GM19438 (cell line): ENCODE data around the gene LARP7.
"Not testable (repeated sequence)": the region's sequence is repeated elsewhere in the genome, so short reads cannot be mapped to it uniquely, and the experiment has no call there.

Experiments used
- ATAC-seq: cut with Tn5 transposase; IDR thresholded peaks from one replicate; pipeline ENCODE4 v1.9.1; 2021; ENCODE audit warnings: low read depth; ENCODE audit not compliant: unreplicated experiment

LARP7 gene

DNA sequence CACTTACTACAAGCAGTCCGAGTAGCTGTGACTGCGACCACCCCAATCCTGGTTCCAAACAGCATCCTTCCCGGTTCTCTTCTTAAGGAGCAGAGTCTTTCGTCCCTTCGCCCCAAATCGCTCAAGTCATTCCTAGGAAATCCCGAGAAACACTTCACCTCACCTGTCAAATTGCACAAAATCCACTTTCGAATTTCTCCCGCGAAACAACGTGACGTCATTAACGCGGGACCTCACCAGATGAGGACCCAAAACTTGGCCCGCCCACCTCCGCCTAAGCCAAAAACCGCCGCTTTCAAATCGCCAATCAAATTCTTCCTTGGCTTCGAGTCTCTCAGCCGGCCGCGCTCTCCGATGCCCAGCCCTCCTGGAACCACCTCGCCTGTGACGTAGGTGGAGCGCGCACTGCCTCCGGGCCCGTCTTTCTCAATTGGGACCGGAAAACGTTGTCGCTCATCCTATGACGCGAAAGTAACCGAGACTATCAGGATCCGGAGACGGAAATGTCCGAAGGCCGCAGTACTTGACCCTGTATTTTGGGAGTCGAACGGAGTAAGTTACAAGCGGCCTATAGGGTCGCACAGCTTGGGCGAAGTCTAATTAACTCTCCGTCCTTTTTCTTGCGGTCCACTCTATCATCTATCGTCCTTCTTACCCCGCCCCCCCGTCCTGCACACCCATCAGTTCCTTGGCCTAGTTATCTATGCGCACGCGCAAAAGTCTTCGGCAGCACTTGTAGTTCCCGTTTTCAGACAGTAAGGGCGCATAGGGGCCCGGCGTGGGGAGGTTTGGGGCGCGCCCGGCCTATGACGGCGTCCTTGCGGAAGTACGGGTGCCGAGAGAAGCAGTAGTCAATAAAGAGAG, at the start of gene LARP7, which contains the start of gene ZGRF1:
Gene LARP7, plus strand, starts transcription at position 456 of the 864 bp plus-strand sequence. CDS start 7,527 bp downstream, outside the sequence.
Gene ZGRF1, minus strand, starts transcription at position 222 of the 864 bp plus-strand sequence. CDS start 3,733 bp downstream, outside the sequence.
- peak; percentile 87 for ATAC-seq

DNA sequence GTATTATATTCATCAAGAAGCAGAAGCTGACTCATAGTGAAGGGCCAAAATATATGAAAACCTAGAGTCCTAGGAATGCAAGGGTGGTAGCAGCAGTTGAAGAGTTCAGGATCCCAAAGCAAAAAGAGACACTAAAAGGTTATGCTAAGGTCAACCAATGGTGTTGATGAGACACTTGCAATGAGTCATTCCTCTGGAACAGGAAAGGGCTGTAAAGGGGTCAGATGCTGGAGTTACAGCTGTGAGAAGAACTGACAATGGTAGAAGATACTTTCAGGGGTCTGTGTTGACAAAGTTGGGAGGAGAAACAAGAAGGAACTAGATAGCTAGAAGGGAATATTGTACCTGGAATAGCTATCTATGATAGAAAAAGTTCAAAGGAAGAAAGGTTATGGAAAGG, 47.7 kb upstream of the LARP7 start:
- no peak for ATAC-seq

DNA sequence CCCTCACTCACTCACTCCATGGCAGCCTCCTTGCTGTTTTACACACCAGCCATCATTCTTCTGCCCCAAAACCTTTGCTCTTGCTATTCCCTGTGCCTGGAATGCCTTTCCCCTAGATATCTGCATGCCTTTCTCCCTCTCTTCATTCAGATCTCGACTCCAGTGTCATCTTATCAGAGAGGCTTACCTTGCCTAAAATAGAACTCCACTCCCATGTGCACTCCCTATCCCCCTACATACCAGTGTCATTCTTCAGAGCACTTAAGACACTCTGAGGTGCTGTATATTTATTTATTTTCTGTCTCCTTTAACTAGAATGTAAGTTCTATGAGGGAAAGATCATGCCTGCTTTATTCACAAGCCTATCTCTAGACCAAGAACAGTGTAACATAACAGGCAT, 45.4 kb upstream of the LARP7 start:
- no peak for ATAC-seq

DNA sequence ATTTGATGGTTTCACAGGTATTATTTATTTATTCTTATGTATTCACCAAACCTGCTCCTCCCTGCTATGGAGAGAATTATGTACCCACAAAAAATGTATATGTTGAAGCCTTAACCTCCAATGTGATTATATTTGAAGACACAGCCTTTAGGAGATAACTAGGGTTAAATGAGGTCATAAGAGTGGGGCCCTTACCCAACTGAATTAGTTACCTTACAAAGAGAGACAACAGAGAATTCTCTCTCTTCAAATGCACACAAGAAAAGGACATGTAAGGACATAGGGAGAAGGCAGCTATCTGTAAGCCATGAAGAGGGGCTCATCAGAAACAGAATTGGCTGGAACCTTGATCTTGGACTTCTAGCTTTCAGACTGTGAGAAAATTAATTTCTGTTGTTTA, 44.2 kb upstream of the LARP7 start:
- no peak for ATAC-seq

DNA sequence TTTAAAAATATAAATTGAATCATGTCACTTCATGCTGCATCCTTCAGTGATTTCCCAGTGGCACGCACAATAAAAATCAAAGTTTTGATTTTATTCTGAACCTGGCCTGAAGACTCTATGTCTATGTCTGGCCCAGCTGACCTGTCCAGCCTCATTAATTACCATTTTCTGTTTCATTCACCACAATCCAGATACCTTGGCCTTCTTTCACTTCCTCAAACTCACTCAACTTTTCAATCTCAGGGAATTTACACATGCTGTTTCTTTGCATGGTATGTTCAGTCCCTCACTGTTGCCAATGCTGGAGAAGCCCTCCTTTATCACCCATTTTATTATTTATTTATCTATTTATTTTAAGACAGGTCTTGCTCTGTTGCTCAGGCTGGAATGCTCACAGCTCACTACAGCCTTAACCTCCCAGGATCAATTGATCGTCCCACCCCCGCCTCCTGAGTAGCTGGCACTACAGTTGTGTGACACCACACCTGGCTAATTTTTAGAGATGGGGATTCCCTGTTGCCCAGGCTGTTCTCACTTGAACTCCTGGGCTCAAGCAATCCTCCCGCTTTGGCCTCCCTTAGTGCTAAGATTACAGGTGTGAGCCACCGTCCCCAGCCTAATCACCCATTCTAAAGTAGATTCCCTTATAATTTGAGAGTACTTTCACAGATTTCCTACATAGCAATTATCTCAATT, 43.4 kb upstream of the LARP7 start:
- no peak for ATAC-seq

DNA sequence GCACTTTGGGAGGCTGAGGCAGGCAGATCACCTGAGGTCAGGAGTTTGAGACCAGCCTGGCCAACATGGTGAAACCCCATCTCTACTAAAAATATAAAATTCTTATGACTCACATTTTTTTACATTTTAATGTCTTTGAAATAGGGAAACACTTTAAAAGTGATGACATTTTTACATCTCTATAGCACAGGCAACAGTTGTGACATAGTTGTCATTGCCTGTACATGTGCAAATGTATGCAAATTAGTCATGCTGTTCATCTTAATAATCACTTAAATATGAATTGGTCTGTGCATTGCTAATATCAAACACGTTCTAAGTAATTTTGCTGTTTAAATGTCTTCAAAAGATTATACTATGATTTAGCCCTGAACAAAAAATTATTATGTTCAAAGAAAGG, 42.0 kb upstream of the LARP7 start:
- no peak for ATAC-seq

DNA sequence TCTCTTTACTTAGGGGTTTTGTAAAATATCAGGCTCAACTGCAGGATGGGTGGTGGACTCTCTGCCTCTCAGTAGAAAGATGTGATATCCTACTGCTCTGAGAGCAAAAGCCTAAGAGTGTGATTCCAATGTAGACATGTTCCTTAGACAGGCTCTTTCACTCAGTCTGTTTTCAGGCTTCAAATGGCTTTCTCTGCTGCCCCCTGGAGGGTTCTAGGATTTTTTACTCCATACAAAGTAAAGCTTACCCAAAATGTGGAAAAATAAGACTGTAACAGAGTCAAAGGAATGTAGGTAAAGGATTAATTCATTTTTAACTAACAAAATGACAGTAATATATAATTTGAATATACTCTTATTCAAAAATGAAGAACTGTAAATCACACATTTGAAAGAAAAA, 32.4 kb upstream of the LARP7 start:
- no peak for ATAC-seq

DNA sequence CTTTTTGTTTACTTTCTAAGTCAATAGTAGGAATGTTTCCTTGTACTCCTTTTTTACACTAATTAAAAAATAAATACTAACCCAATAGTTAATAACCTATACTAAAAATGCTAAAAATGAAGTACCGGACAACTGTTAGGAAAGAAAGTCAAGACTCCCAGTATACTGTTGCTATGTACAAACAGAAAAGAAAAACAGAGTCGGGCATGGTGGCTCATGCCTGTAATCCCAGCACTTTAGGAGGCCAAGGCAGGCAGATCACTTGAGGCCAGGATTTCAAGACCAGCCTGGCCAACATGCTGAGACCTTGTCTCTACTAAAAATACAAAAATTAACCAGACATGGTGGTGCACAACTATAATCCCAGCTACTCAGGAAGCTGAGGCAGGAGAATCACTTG, 24.1 kb upstream of the LARP7 start:
- not testable (repeated sequence) for ATAC-seq

DNA sequence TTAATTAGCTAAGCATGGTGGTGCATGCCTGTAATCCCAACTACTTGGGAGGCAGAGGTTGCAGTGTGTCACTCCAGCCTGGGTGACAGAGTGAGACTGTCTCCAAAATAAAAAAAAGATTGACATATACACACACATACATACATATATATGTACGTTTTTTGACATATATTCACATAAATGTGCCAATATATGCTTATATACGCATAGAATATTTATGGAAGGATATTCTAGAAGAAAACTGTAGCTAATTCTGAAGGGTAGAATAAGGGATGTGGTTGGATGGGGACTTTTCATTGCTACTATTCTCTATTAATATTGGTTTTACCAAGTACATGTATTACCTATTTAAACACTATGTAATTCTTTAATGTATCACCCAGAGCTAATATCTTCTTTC, 20.0 kb upstream of the LARP7 start:
- no peak for ATAC-seq

DNA sequence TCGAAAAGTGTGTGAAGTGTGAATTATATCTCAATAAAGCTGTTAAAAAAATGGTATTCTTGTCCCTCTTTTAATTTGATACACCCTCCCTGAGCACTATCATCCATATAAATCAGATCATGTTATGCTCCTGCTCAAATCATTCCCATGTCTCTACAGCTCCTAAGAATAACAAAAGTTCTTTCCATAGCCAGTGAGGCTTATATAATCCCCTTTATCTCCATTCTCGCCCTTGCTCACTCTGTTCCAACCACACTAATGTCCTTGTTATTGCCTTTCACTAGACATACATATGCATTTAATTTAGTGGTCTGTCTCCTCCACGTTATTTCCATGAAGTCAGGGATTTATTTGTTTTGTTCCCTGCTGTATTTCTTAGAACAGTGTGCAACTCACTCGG, 10.7 kb upstream of the LARP7 start:
- no peak for ATAC-seq

DNA sequence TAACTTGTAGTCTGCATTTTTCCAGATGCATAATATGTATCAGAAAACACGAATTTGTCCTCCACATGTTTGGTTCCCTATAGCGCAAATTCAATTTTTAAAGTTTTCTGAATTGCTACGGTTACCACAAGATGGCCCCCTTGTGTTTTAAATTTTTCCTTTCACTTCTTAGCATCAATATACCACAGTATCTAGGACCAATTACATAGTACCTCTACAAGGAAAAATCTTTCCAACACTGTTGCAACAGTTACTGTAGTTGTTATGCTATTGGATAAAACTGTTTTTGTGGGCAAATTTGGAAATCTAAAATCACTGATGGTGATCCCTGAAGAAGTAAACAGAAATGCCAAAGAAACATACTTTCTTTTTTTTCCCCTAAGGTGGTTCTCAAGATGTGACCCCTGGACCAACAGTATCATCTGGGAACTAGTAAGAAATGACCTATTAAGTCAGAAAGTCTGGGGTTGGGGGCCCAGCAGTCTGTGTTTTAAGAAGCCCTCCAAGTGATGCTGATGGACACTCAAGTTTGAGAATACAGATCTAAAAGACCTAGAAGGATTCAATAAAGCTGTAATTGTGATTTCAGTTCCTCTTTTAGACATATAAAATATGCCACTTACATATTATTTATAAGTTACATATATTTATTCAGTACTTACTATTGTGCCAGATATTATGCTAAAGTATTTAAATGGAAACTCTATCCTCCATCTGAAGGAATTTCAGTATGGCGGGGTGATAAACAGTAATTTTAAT, 3.3 kb upstream of the LARP7 start:
- no peak for ATAC-seq

DNA sequence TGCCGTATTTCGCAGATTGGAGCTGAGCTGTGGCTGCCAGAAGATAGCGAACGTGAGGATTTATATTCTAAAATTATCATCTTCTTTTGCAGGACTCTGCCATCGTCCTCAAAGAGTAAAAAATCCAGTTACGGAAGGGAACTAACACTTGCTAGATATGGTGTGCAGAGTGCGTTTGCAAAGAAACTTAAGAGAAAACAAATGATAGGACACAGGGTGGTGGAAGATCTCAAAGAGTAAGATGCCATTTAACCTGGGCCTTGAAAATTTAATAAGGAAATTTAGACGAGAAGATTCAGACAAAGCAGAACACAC, 566 bp downstream of the LARP7 start:
- ATAC-seq, result no peak

DNA sequence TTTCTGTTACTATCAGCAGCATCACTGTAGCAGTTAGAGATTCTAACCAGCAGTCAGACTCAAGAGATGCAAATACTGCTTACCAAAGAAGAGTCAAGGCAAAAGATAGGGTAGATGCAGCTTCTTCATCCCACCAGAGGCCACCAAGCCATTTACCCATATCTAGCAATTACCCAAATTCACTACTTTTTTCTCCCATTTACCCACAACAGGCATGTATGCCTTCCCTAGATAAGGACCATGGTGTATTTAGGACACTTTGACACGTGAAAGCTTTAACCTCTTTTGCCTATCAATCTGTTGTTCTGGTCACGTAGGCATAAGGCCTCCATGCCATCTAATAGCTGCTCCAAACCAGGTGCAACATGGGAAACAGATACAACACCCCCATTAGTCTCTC, 5.6 kb downstream of the LARP7 start:
- ATAC-seq, result no peak

DNA sequence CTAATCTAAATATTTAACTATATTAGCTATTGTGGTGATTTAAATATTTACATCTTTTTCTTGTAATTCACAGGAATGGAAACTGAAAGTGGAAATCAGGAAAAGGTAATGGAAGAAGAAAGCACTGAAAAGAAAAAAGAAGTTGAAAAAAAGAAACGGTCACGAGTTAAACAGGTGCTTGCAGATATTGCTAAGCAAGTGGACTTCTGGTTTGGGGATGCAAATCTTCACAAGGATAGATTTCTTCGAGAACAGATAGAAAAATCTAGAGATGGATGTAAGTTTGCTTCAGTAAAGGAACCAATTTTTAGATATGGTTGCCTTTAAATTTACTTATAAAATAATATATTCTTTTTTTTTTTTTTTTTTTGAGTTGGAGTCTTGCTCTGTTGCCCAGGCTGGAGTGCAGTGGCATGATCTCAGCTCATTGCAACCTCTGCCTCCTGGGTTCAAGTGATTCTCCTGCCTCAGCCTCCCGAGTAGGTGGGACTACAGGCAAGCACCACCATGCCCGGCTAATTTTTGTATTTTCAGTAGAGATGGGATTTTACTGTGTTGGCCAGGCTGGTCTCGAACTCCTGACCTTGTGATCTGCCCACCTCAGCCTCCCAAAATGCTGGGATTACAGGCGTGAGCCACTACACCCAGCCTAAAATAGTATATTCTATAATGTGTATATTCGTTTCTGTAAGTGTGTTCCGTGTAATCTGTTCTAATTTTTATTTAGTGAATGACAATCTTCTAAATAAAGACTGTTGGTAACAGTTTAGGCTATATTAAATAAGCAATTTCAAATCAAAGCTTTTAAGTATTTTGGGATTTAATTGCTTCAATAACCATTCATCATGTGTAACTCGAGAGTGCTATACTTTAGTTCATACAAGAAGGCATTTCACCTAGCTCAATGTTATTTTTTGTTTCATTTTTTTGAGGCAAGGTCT, 7.9 kb downstream of the LARP7 start:
- ATAC-seq, result not testable (repeated sequence)

DNA sequence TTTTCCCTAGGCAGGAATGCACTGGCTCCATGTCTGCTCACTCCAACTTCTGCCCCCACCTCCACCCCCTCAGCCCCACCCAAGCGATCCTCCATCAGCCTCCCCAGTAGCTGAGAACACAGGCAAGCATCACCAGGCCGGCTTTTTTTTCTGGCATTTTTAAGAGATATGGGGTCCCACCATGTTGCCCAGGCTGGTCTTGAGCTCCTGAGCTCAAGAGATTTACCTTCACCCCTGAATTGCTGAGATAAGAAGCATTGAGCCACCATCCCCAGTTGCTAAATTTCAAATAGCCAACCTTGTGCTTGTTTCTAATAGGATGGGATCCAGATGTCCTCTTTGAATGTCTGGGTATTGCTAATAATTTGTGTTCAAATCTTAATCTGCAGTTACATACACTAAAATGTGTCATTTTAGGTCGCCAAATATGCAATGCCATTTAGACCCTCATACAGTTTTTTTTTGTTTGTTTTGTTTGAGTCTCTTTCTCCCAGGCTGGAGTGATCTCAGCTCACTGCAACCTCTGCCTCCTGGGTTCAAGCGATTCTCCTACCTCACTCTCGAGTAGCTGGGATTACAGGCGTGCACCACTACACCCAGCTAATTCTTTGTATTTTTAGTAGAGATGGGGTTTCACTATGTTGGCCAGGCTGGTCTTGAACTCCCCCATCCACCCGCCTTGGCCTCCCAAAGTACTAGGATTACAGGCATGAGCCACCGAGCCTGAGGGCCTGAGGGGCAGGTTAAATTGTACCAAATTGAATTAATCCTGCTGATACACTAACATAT, 8.8 kb downstream of the LARP7 start:
- ATAC-seq, result no peak

DNA sequence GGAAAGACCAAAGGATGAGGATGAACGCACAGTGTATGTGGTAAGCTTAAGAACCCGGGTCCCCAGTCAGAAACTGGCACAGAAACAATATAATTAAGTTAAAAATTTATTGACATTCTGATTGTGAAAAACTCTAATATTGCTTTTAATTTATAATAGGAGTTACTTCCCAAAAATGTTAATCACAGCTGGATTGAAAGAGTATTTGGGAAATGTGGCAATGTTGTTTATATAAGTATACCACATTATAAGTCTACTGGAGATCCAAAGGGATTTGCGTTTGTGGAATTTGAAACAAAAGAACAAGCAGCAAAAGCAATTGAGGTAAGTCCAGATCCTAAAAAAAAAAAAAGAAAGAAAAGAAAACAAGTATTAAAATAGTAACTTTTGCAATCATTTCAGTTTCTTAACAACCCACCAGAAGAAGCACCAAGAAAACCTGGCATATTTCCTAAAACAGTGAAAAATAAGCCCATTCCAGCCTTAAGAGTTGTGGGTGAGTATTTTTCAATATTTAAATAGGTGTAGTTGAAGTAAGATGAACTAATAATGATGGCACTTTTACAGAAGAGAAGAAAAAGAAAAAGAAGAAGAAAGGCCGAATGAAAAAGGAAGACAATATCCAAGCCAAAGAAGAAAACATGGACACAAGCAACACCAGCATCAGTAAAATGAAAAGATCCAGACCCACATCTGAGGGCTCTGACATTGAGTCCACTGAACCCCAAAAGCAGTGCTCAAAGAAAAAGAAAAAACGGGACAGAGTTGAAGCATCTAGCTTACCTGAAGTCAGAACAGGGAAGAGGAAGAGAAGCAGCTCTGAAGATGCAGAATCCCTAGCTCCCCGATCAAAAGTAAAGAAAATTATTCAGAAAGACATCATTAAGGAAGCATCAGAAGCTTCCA, 9.9 kb downstream of the LARP7 start:
- no peak for ATAC-seq

DNA sequence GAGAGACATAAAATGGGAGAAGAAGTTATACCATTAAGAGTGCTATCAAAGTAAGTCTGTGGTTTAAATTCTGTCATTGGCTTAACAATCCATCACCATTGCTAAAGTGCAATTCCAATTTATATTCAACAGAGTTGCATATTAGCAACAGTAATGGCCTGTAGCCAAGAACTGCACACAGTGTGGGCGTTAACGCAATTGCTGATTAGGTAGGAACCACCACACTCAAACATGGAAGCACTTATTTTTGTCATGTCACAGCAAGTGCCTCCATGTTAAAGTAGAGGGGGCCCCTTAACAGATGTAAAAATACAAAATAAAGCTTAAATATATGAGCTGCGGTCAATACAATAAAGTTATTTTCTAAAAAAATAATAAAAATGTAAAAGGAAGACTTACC, 10.8 kb downstream of the LARP7 start:
- no peak for ATAC-seq

DNA sequence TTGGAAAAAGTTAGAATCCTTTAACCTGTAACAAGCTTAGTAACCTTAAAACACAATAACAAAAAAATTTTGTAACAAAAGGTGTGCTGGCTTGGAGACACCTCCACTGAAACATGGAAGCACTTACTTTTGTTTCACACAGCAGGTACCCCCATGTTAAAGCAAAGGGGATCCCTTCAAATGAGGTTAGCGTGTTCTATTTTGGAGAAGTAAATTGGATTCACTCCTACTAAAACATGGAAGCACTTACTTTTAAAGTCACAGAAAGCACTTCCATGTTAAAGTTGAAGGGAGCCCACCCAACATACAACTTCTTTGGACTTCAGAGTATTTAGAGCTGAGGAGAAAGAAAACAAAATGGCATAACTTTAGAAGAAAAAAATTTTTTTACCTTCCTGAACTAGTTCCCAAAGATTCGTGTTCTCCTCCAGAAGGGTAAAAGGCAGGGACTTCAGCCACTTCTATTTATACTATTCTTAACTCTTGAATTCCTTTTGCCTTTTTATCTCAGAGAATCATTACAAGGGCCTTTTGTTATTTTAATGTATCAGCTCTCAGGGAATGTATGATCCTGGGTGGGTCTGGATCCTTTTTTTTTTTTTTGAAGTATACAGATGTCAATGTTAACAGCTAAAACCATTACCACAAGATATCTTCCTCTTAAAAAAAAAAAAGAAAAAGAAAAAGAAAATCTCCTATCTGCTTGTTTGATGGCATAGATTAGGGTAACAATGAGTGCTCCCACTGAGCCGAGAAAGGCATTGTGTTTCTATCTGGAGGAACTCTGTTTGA, 11.5 kb downstream of the LARP7 start:
- no peak for ATAC-seq
